ENCODE measurements around the gene LYSMD3. TPM values are rescaled to one million over a fixed set of nuclear protein-coding genes. Genes with fewer than 3 reads are reported as not detected.

LYSMD3 gene
- polyA plus RNA-seq, 1 experiment: 25.8 TPM

GRCh38 chr5:90514520-90514919 lies 14.9 kb downstream of the LYSMD3 start:
- Histone ChIP-seq H3K27ac (ENCODE audit: low read depth, low read length) (no peak overlapping the region), H3K9me3 (ENCODE audit: control insufficient read depth, insufficient read depth, low read length) (no peaks in the 10 kb centered on the region; the same call in 1 of the 2 replicates), H3K4me3 (ENCODE audit: low read depth, low read length) (no peak overlapping the region), H3K27me3 (ENCODE audit: control insufficient read depth, insufficient read depth, low read length) (no peaks in the 10 kb centered on the region)
- no peak for DNase-seq (ENCODE audit: low read depth, low spot score)
- ChIA-PET POLR2A (no interaction called here), CTCF (interaction anchor here (1.0 kb wide), 1 partner anchor 75 kb away, joined by 4 read pairs; no protein-coding TSS in a partner anchor)
- TF ChIP-seq CTCF (IDR thresholded peaks at IDR 0.05; ENCODE audit: low read depth, low read length): no peak

- no peak for DNase-seq (ENCODE audit: low read depth, low spot score)
- no peak overlapping the region for H3K27ac ChIP-seq (ENCODE audit: low read depth, low read length)
- TF ChIP-seq CTCF (IDR thresholded peaks at IDR 0.05; ENCODE audit: low read depth, low read length): no peak
- H3K9me3 ChIP-seq (ENCODE audit: control insufficient read depth, insufficient read depth, low read length): no peaks in the 10 kb centered on the region; the same call in 1 of the 2 replicates
- no peak overlapping the region for H3K4me3 ChIP-seq (ENCODE audit: low read depth, low read length)
- POLR2A ChIA-PET: no interaction called here
- CTCF ChIA-PET: interaction anchor here (0.8 kb wide), 1 partner anchor 60 kb away, joined by 3 read pairs; no protein-coding TSS in a partner anchor
- no peaks in the 10 kb centered on the region for H3K27me3 ChIP-seq (ENCODE audit: control insufficient read depth, insufficient read depth, low read length)
These were observed 18.9 kb downstream of the LYSMD3 start for GRCh38 chr5:90510438-90510837.

GRCh38 chr5:90506221-90506620 lies 23.2 kb downstream of the LYSMD3 start:
- Histone ChIP-seq H3K27ac (ENCODE audit: low read depth, low read length) (no peak overlapping the region), H3K4me3 (ENCODE audit: low read depth, low read length) (no peak overlapping the region), H3K27me3 (ENCODE audit: control insufficient read depth, insufficient read depth, low read length) (no peaks in the 10 kb centered on the region), H3K9me3 (ENCODE audit: control insufficient read depth, insufficient read depth, low read length) (no peaks in the 10 kb centered on the region; the same call in 1 of the 2 replicates)
- no peak for DNase-seq (ENCODE audit: low read depth, low spot score)
- no peak for TF ChIP-seq CTCF (IDR thresholded peaks at IDR 0.05; ENCODE audit: low read depth, low read length)
- POLR2A ChIA-PET: no interaction called here
- CTCF ChIA-PET: no interaction called here

GRCh38 chr5:90504743-90505142 lies 24.6 kb downstream of the LYSMD3 start:
- no peak for TF ChIP-seq CTCF (IDR thresholded peaks at IDR 0.05; ENCODE audit: low read depth, low read length)
- Histone ChIP-seq H3K27me3 (ENCODE audit: control insufficient read depth, insufficient read depth, low read length) (no peaks in the 10 kb centered on the region), H3K4me3 (ENCODE audit: low read depth, low read length) (no peak overlapping the region), H3K9me3 (ENCODE audit: control insufficient read depth, insufficient read depth, low read length) (no peaks in the 10 kb centered on the region), H3K27ac (ENCODE audit: low read depth, low read length) (no peak overlapping the region)
- POLR2A ChIA-PET: no interaction called here
- no peak for DNase-seq (ENCODE audit: low read depth, low spot score)
- CTCF ChIA-PET: interaction anchor here (0.6 kb wide), 1 partner anchor 65 kb away, joined by 11 read pairs; no protein-coding TSS in a partner anchor

- no peak overlapping the region for H3K4me3 ChIP-seq (ENCODE audit: low read depth, low read length)
- ChIA-PET CTCF (interaction anchor here (1.0 kb wide), 1 partner anchor 29 kb away, joined by 3 read pairs; the partner anchor contains the start of genes MBLAC2 and POLR3G), POLR2A (no interaction called here)
- H3K9me3 ChIP-seq (ENCODE audit: control insufficient read depth, insufficient read depth, low read length): no peaks in the 10 kb centered on the region
- TF ChIP-seq CTCF (IDR thresholded peaks at IDR 0.05; ENCODE audit: low read depth, low read length): no peak
- no peaks in the 10 kb centered on the region for H3K27me3 ChIP-seq (ENCODE audit: control insufficient read depth, insufficient read depth, low read length)
- no peak overlapping the region for H3K27ac ChIP-seq (ENCODE audit: low read depth, low read length)
- no peak for DNase-seq (ENCODE audit: low read depth, low spot score)
These were observed 25.8 kb downstream of the LYSMD3 start for GRCh38 chr5:90503596-90503995.

All from AG04450 (cell line).